GM12878 (cell line): ENCODE data around the gene SLC35A2. TPM values are rescaled to one million over a fixed set of nuclear protein-coding genes. Genes with fewer than 3 reads are reported as not detected.
A peak's percentile ranks its signal among the peaks of the same experiment; 100 is the strongest.

Source experiments
- ATF3 ChIP-seq: IDR thresholded peaks from 2 replicates; pipeline ENCODE4 v1.6.1; 2011; ENCODE audit warnings: low read depth, mild to moderate bottlenecking, low read length, moderate library complexity, borderline replicate concordance; ENCODE audit errors: extremely low read depth
- BCLAF1 ChIP-seq: fragments of 450-650 bp; IDR thresholded peaks from 2 replicates; pipeline ENCODE4 v1.6.1; 2017; ENCODE audit warnings: antibody characterized with exemption, mild to moderate bottlenecking, moderate library complexity
- CTCF ChIP-seq, 3 experiments: IDR thresholded peaks in 2 of 3; conservative IDR thresholded peaks in 1 of 3; 2 replicates each; pipeline ENCODE4 v1.5.1; 2011; ENCODE audit warnings: low read depth in 3 of 3, low read length in 3 of 3, mild to moderate bottlenecking in 3 of 3, control low read depth in 2 of 3, moderate library complexity in 2 of 3, inconsistent platforms in 1 of 3, mixed read lengths in 1 of 3; ENCODE audit not compliant: control insufficient read depth in 2 of 3, insufficient read depth in 1 of 3; ENCODE audit errors: extremely low read depth in 1 of 3
- EGR1 ChIP-seq, 2 experiments: IDR thresholded peaks; 1 replicate in 1 of 2; 2 replicates in 1 of 2; pipeline ENCODE4 v1.6.1; 2011 to 2012; ENCODE audit warnings: low read depth in 2 of 2, low read length in 2 of 2, borderline replicate concordance in 1 of 2, mild to moderate bottlenecking in 1 of 2, moderate library complexity in 1 of 2
- EZH2 ChIP-seq: IDR thresholded peaks from 2 replicates; pipeline ENCODE4 v1.6.1; 2012; ENCODE audit warnings: low read depth, mild to moderate bottlenecking, control low read depth, inconsistent platforms, low read length, borderline replicate concordance; ENCODE audit not compliant: control insufficient read depth
- FOS ChIP-seq: IDR thresholded peaks from 3 replicates; pipeline ENCODE4 v1.6.1; 2011; ENCODE audit warnings: borderline replicate concordance; ENCODE audit not compliant: insufficient read length; ENCODE audit errors: extremely low read depth
- FOXK2 ChIP-seq: fragments of 450-650 bp; IDR thresholded peaks from 2 replicates; pipeline ENCODE4 v1.6.1; 2017; ENCODE audit warnings: mild to moderate bottlenecking, moderate library complexity
- GABPA ChIP-seq: IDR thresholded peaks from 2 replicates; pipeline ENCODE4 v1.6.1; 2014; ENCODE audit warnings: antibody characterized with exemption, low read depth, mild to moderate bottlenecking, inconsistent platforms
- IRF4 ChIP-seq: IDR thresholded peaks from 2 replicates; pipeline ENCODE4 v1.6.1; 2011; ENCODE audit warnings: low read depth, low read length
- MEF2B ChIP-seq: fragments of 450-650 bp; IDR thresholded peaks from 2 replicates; pipeline ENCODE4 v1.6.1; 2018; ENCODE audit warnings: mild to moderate bottlenecking, moderate library complexity; ENCODE audit not compliant: partially characterized antibody, poor library complexity, severe bottlenecking
- NR2F1 ChIP-seq: fragments of 450-650 bp; conservative IDR thresholded peaks from 2 replicates; pipeline ENCODE4 v1.6.1; 2017; ENCODE audit warnings: mild to moderate bottlenecking
- PAX5 ChIP-seq: IDR thresholded peaks from 2 replicates; pipeline ENCODE4 v1.6.1; 2011; ENCODE audit warnings: low read depth, low read length, borderline replicate concordance
- PRDM15 ChIP-seq: fragments of 450-650 bp; formaldehyde crosslinking; IDR thresholded peaks from 2 replicates; pipeline ENCODE4 v1.4.0; 2020; ENCODE audit warnings: mild to moderate bottlenecking, moderate library complexity
- RAD21 ChIP-seq: IDR thresholded peaks from 2 replicates; pipeline ENCODE4 v1.6.1; 2011; ENCODE audit warnings: mild to moderate bottlenecking, low read depth, low read length, moderate library complexity; ENCODE audit not compliant: insufficient read depth
- RAD51 ChIP-seq: fragments of 450-650 bp; IDR thresholded peaks from 2 replicates; pipeline ENCODE4 v1.6.1; 2016; ENCODE audit warnings: moderate library complexity, mild to moderate bottlenecking, inconsistent platforms
- RFX5 ChIP-seq: IDR thresholded peaks from 2 replicates; pipeline ENCODE4 v1.6.1; 2011; ENCODE audit warnings: low read depth, low read length, improper control_type of control experiment
- SIN3A ChIP-seq: IDR thresholded peaks from 2 replicates; pipeline ENCODE4 v1.6.1; 2012; ENCODE audit warnings: low read depth, low read length, improper control_type of control experiment
- SMARCA5 ChIP-seq: fragments of 450-650 bp; IDR thresholded peaks from 2 replicates; pipeline ENCODE4 v1.6.1; 2017; ENCODE audit warnings: mild to moderate bottlenecking
- SPI1 ChIP-seq: IDR thresholded peaks from 2 replicates; pipeline ENCODE4 v1.6.1; 2011; ENCODE audit warnings: low read depth, mild to moderate bottlenecking, low read length, moderate library complexity, borderline replicate concordance; ENCODE audit not compliant: insufficient read depth
- USF2 ChIP-seq: IDR thresholded peaks from 2 replicates; pipeline ENCODE4 v1.6.1; 2011; ENCODE audit warnings: low read depth, low read length, improper control_type of control experiment, borderline replicate concordance
- polyA plus RNA-seq, 11 experiments: library from polyadenylated mRNA; depleted of rRNA in 4 of 11; unstranded in 6 of 11; stranded (reverse) in 5 of 11; fragments of >200 nt; fragmentation: Nextera tagmentation in 4 of 11; fragmentation: Illumina TruSeq in 1 of 11; extraction: Ambion mirVana in 4 of 11; extraction: Trizol in 1 of 11; gene quantifications; 1 replicate in 1 of 11; 2 replicates in 10 of 11; pipeline versions ENCODE4 v1.2.1 to v1.2.3, GENCODE V29; 2011 to 2016; ENCODE audit warnings: inconsistent platforms in 2 of 11, missing spikeins in 2 of 11, low read depth in 1 of 11
- total RNA-seq, 4 experiments: library from RNA; depleted of rRNA in 3 of 4; stranded (reverse); fragments of >200 nt in 3 of 4; fragmentation: Illumina TruSeq in 1 of 4; extraction: Trizol in 1 of 4; gene quantifications; 2 replicates each; pipeline versions ENCODE4 v1.2.1 to v1.2.3, GENCODE V29; 2013 to 2021

The SLC35A2 gene
- total and polyA plus RNA-seq, 10 of the 15 experiments (the other 5 are each of a cell fraction or from before 2014, with no cell fraction given), result 2.1 to 27.4 (median 14.9) TPM

GRCh38 chrX:48918643-48919340 lies 7.3 kb upstream of the SLC35A2 start, which contains the start of gene PIM2 (continued):
- TF ChIP-seq BCLAF1, result no peak
- TF ChIP-seq ATF3, result no peak
- no peak for TF ChIP-seq PRDM15 (CRISPR knock-in tag)
- no peak for TF ChIP-seq IRF4
- no peak for TF ChIP-seq EZH2
- TF ChIP-seq USF2, result peak; percentile 68
- TF ChIP-seq SPI1, result no peak
- TF ChIP-seq NR2F1, result no peak
- TF ChIP-seq FOXK2, result no peak
- peak; percentile 84 for TF ChIP-seq RAD51
- no peak for TF ChIP-seq EGR1 (IDR thresholded peaks at IDR 0.05; ENCODE audit: borderline replicate concordance in 1 of 2, low read depth in 2 of 2, low read length in 2 of 2)
- TF ChIP-seq PAX5, result no peak
- TF ChIP-seq SMARCA5, result no peak
- TF ChIP-seq MEF2B, result no peak
- TF ChIP-seq GABPA, result no peak
- TF ChIP-seq RAD21, result no peak
- TF ChIP-seq SIN3A, result no peak
- TF ChIP-seq CTCF (IDR thresholded peaks at IDR 0.05 in 2 of 3, conservative IDR thresholded peaks at IDR 0.05 in 1 of 3; ENCODE audit: control insufficient read depth in 2 of 3, extremely low read depth in 1 of 3, insufficient read depth in 1 of 3, low read depth in 3 of 3, low read length in 3 of 3), result no peak
- peak; percentile 47; the same call in 1 of the 2 replicates for TF ChIP-seq RFX5
- TF ChIP-seq FOS, result no peak
